ENCODE measurements around the gene CEP112.

DNA sequence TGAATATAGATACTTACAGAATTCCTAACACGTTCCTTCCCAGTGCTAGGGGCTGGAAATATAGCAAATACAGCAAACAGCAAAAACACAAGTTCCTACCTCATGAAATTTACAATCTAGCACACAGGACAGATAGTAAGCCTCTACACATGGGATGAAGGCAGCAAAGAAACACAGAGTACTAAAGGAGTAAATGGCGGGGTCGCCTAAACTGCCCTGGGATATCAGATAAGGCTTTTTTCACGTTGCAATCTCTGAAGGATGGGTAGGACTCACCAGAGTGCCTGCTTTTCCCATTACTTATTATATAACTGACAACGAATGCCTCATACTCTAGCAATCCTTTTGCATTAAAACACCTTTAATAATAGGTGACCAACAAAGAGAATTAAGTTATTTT lies 19.8 kb downstream of the CEP112 start:
- TF ChIP-seq, protein P1, sequence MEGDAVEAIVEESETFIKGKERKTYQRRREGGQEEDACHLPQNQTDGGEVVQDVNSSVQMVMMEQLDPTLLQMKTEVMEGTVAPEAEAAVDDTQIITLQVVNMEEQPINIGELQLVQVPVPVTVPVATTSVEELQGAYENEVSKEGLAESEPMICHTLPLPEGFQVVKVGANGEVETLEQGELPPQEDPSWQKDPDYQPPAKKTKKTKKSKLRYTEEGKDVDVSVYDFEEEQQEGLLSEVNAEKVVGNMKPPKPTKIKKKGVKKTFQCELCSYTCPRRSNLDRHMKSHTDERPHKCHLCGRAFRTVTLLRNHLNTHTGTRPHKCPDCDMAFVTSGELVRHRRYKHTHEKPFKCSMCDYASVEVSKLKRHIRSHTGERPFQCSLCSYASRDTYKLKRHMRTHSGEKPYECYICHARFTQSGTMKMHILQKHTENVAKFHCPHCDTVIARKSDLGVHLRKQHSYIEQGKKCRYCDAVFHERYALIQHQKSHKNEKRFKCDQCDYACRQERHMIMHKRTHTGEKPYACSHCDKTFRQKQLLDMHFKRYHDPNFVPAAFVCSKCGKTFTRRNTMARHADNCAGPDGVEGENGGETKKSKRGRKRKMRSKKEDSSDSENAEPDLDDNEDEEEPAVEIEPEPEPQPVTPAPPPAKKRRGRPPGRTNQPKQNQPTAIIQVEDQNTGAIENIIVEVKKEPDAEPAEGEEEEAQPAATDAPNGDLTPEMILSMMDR (IDR thresholded peaks at IDR 0.05; ENCODE audit: insufficient read depth, low read depth, low read length), result no peak
- no peak for TF ChIP-seq EZH2 (IDR thresholded peaks at IDR 0.05; ENCODE audit: insufficient read depth, low read length)

Data from astrocyte (in vitro differentiated cells and primary cell).